Nucleus accumbens (tissue), 56 donors: ENCODE measurements around the gene OLFM4.

Experiments
- DNase-seq, 56 donors: peaks; one replicate each; lab custom pipeline; 2025; lab: John Stamatoyannopoulos, UW

The OLFM4 gene, protein sequence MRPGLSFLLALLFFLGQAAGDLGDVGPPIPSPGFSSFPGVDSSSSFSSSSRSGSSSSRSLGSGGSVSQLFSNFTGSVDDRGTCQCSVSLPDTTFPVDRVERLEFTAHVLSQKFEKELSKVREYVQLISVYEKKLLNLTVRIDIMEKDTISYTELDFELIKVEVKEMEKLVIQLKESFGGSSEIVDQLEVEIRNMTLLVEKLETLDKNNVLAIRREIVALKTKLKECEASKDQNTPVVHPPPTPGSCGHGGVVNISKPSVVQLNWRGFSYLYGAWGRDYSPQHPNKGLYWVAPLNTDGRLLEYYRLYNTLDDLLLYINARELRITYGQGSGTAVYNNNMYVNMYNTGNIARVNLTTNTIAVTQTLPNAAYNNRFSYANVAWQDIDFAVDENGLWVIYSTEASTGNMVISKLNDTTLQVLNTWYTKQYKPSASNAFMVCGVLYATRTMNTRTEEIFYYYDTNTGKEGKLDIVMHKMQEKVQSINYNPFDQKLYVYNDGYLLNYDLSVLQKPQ

DNA sequence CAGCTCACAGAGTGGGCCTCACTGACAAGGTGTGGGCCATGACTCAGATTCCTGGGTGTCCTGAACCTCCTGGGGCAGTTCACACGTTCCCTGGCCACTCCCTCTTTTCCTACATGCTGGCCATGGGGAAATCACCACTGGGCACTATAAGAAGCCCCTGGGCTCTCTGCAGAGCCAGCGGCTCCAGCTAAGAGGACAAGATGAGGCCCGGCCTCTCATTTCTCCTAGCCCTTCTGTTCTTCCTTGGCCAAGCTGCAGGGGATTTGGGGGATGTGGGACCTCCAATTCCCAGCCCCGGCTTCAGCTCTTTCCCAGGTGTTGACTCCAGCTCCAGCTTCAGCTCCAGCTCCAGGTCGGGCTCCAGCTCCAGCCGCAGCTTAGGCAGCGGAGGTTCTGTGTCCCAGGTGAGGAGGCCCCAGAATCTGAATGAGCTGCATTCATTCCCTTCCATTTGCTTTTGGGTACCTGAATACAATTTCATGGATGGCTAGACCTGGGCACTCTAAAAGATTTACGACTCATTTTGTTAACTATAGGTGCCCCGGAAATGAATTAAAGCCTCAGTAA, at the start of gene OLFM4:
Gene OLFM4, plus strand, starts transcription at position 177 of the 567 bp plus-strand sequence. Its CDS starts 24 bp downstream, at position 201.
- DNase-seq: no peak

DNA sequence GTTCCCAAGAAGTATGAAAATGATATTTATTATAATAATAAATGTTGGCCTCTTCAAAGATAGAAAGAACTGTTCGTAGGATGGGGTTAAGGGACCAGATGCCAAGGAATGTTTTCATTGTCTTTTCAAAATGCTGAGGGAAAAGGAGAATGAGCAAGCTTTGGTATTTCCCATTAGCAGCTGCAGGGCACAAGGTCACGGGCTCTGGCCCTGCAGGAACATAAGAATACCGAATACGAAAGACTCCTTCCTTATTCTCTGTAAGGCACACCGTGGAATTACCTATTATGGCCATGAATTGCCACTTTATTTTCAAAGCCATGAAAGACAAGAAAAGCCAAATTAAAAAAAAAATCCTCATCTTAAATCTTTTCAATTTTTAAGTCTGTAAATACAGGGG, 49.6 kb upstream of the OLFM4 start:
- no peak for DNase-seq

DNA sequence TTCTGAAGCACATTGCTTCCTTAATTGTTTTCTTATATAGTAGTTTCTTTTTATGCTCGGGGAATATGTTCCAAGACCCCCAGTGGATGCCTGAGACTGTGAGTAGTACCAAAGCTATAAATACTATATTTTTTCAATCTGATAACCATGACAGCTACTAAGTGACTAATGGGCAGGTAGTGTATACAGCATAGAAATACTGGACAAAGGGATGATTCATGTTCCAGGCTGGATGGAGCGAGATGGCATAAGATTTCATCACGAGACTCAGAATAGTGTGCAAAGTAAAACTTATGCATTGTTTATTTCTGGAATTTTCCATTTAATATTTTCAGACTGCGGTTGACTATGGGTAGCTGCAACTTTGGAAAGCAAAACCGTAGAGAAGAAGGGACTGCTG, 47.9 kb upstream of the OLFM4 start:
- no peak for DNase-seq

DNA sequence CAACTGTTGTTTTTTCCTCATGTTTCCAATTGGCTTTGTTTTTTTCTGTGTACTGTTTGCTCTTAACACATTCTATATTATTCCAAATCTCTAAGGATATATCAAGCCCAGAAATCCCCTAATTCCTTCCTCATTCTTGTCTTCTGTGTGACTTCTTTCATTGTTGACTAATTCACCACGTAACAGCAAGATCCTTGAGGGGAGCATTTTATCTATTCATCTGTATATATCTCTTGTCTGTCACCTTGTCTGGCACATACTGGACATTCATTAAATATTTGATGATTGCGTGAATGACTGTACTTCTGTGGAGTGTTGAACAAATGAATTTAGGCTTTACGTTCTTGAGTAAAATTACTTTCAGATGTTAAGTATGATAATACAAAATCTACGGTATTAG, 44.8 kb upstream of the OLFM4 start:
- no peak for DNase-seq

DNA sequence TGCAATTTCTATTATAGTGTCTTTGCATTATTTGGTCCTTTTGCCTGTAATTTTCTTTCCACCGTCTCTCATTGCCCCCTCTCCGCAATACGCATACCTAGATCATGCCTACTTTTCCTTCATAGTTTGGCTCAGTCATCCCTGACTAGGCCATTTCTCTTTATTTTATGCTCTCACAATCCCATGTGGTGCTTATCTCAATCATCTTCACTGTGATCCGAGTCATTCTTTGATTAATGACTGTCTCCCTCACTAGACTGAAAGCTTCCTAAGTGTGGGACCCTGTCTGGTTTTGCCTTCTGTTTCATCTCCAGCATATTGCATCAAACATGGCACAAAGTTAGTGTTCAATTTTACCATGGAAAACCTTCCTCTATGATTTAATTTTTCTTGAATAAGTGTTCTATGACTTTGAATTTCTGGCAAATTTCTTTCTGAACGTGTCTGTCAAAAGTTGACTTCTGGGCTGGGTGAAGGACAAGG, 43.7 kb upstream of the OLFM4 start:
- no peak for DNase-seq

DNA sequence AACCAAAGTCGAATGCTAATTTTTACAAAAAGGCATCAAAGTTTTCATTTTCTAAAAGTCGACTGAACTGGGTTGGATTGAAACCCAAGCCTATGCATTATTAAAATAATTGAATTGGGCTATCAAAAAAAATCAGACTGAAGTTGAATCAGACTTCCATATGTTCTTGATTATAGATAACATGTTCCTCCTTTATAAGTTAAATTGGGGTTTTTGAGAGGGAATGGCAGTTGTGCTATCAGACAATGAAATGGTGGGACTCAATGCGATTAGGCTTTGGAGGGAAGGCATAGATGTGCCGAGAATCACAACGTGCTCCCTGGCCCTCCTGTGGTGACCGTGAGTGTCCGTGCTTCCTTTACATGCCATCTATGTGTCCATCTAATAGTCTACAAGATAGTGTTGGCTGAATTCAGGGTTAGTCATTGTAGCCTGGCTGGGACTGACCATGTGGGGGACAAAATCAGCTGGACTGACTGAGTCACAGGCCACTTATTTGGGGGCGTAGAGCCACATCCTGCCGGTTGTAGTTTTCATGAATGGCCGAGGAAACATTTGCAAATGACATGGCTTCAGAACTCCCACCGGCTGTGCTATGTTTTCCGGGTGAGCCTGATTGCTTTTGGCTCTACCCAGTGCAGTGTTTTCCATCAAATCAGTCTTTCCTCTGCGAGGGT, 37.1 kb upstream of the OLFM4 start:
- DNase-seq: no peak

DNA sequence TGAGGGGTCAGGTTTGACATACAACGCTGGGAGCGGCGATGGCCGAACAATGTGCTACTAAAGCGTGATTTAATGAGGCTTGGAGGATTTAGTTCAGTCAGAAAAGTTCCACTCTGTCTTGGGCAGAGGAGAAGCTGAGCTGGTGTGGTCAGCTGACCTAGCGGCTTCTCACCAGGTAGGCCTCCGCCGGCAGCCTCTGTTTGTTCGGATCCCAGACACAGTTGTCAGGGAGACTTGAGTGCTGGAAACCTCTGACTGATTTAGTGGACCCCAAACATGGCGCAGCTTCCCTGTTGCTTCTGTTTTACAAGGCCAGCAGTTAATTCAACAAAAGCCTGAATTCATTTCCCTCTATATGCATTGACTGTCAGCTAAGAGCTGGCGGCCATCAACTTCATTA, 36.5 kb upstream of the OLFM4 start:
- no peak for DNase-seq

DNA sequence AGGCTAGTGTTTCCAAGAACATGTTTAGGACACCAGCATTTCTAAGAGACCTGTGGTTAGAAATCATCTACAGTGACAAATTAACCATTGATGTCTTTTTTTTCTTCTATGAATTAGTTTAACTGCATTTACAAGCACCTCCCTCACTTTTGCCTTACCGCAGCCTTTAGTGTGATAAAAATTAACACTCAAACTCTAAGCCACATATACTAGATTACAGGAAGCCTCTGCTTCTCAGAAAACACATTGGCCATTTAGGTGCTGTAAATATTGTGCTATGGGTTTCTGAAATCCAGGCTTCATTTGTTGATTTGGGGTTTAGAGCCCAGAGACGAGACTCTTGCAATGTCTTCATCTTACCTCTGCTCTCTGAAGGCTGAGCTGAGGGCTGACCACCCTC, 34.6 kb upstream of the OLFM4 start:
- no peak for DNase-seq

DNA sequence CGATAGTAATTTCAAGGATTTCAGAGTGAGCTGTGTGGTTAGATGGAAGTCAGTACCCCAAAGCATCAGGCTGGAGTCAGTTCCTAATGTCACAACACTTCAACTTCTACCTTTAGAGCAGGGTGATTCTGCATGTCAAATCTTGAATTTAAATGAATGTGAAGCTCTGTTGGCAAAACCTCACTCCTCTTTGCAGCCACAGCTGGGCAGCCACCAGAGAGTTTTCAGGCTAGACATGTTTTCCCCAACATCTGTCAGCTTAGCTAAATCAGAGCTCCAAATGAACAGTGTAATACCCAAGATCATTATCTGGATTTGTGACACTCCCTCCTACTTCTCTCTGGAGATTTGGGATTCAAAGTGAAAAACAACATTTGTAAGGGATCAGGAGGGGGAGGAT, 33.7 kb upstream of the OLFM4 start:
- no peak for DNase-seq

DNA sequence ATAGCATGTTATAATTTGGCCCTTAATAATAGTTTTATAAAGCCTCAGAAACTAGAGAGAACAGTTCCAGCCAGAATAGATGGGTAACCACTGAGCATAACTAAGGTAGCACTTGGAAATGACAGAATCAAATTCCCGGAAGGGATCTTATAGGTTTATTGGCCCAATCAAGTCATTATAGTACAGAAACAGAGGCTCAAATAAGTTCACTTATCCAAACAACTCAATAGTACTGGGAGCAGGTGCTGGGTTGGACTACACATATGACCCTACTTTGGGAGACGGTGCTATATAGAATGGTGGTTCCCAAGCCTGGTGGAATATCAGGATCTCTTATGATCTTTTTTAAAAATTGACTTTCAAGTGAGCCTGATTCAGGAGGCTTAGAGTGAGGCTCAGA, 32.7 kb upstream of the OLFM4 start:
- DNase-seq: no peak

DNA sequence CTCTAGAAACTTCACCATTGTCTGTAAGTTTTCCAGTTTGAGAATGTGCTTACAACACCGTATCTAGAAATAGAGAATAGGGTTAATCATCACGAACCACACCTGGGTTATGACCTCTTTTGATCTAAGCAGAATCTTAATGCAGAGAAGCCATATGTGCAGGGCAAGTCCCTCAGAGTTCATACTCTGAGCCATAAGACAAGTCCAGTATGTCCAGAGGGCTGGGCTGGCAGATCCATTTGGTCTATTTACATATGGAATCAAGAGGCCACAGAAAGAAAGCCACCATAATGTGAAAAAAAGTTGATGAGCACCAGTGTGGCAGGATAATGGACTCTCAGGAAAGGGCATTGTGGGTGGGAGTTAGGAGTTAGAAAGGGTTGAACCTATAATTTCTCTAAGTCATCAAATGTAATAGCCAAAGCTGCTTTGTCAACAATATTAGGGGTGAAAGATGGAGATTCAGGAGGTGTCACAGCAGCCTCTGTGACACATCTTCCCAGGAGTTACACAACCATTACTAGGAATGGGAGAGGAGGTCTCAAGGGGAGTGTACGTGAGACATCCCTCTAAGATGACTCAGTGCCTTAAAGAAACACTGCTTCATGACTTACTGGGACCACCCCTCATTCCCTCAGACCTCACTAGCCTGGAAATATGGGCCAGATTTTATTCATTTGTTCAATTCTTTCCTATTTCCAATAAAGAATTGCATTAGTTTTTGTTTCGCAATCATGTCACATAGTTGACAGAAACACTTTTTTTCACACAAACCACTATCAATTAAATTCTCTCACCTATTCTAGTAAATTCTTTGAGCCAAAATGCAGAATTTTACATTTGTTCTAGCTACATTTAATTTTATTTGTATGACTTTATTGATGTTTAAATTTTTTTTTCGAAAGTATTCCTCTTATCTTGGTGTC, 30.4 kb upstream of the OLFM4 start:
- DNase-seq: no peak

DNA sequence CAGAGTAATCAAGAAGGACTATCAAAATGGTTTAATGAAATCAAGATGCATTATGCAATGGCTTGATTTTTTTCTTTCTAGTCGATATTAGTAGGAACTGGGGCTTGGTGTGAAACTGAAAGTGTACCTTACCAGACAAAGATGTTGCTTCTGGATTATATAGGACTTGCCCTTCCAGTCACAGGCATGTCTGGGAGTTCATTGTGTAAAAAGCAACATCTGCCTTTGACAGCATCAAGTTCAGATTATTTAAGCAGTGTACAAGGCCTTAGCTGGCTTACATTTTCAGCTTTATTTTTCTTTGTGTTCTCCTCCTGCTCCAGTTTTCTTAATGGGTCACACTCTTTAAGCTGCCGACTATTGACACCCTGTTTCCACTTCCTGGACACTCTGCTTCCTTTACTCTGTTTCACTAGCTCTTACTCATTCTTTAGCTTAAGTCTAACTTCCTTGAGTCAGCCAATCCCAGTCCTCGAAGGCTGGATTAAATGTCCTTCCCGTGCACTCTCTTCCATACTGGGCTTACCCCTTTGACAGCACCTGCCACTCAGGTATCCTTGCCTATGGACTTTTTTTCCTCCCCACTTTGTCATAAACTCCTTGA, 29.4 kb upstream of the OLFM4 start:
- DNase-seq: no peak

DNA sequence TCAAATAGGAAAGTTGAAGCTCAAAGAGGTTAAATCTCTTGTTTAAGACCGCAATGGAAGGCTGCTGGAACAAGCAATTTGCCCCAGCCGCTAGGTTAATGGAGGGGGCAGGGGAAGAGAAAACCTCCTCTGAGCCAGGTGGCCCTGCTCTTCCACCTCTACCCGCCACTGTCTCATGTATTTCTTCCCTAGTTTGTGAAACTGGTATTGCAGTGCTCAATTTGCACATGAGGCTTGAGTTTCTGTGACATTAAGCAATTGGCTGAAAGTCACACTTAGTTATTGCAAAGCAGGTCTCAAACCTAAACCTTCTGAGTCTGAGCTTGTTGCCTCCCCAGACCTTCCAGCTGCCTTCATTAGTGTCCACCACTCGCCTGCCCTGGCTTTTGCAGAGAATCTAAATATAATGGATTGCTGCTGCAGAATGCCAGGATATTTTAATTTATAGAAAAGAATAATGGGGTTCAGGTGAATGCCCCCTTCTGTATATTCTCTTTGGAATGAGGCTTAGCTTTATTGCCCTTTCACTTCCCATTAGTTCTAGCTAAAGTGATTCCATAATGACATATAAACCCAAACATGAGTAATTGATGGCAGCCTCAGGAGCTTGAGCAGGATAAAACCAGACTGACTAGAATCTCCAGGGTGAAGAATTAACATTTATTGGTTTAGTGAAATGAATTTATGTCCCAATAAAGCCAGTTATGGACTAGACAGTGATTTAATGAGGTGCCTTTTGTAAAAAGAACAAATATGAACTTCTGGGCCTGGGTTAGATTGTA, 27.0 kb upstream of the OLFM4 start:
- DNase-seq: no peak

DNA sequence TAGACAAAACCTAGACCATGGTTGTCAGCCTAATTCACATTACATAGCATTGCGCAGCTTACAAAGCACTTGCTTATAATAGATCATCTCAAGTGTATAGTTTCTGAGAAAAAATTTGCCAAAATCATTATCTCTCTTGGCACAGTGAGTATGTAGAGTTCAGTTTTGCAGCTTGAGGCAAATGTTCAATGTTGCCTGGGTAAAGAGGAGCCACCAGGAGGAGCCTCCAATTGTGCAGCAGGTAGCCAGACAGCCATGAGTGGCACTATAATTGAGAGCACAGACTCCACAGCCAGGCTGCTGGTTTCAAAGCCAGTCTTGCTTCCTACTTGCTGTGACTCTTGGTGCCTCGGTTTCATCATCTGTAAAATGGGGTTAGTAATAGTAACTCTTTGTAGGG, 24.0 kb upstream of the OLFM4 start:
- DNase-seq: no peak

DNA sequence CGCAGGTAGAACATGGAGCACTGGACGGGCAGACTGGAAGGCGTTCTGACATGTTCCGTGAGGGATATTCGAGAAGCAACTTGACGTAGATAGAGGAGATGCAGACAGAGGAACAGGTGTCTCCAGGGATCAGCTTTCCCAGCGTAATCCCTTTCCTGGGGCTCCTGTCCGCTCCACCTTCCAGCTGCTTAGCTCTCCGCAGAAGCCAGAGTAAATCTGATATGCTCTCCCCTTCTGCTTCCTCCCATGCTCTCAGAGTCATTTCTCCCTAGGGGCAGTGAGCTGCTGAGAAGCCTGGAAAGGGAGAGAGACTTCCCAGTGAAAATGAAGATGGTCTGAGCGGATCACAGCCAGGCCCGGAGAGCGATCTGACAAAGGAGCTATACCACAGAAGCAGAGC, 23.0 kb upstream of the OLFM4 start:
- no peak for DNase-seq

DNA sequence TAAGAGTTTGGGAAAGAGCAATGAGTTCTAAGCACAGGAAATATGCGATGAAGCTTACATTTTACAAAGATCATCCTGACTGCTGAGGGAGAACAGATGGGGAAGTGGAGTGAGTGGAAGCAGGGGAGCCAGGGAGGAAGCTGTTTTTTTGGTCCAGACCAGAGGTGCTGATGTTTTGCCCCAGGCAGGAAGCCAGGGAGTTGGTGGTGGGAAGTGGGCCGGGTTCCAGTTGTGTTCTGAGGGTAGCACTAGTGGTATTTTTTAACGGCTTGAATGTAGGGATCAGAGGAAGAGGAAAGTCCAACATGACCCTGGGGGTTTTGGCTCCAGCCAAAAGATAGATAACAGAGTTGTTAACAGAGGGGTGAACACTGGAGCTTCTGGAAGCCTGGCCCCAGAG, 20.7 kb upstream of the OLFM4 start:
- DNase-seq: peak in 1 of 56 donors; percentile 1

DNA sequence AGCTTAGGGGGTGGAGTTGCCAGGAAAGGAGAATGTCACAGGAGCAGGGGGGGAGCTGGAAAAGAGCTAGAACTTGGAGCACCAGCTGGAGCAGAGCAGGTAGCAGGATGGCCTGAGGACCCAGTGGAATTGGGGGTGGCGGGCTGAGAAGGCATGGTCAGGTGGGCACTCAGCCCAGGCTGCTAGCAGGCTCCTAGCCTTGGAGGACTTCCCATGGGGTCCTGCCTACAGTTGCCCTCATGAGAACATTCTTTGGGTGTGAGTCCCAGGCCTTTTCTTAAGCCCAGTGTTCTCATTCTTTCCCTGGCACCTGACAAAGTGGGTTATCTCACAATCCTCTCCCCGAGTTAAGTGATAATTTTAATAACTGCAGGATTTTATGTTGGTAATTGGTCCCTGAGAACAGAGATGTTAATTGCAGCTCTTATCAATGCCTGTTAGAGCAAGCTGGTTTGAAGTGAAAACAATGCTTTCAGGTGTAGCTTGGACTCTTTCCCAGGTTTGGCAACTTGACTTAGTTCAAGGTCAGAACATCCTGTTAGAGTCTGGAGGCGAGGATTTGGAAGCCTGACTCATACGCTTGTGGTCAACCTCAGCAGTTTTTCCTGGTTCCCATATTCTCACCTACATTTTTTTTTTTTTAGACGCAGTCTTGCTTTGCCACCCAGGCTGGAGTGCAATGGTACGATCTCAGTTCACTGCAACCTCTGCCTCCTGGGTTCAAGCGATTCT, 18.1 kb upstream of the OLFM4 start:
- DNase-seq: no peak

DNA sequence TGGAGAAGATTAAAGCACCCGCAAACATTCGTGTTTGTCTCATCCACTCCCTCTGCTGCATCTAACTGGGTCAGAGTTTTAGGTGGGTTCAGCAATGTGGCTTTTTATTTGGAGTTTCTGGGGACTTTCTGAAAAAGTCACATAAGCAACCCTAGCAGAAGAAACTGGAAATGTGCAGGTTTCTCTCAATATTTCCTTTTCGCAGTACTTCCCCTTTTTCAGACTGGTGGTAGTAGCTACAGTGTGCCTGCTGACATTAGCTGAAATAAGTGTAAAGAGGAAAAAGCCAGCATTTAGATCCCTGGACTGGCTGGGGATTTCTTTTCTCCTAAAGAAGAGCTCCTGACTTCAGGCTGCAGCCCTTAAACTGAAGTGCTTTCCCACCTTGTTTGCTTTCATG, 15.9 kb upstream of the OLFM4 start:
- DNase-seq: no peak

DNA sequence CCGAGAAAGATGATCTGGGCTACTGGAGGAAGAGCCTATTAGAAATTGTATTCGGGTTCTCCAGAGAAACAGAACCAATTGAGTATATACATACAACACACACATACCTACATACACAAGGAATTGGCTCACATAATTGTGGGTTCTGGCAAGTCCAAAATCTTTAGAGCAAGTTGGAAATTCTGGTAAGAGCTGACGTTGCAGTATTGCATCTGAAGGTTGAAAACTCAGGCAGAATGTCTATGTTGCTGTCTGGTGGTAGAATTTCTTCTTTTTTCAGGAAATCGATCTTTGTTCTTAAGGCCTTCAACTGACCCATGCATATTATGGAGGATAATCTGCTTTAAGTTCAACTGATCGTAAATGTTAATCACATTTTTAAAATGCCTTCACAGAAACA, 15.5 kb upstream of the OLFM4 start:
- DNase-seq: no peak
